Measurements from ENCODE around the gene VAT1. TPM values are rescaled to one million over a fixed set of nuclear protein-coding genes. Genes with fewer than 3 reads are reported as not detected.

Gene VAT1
- 357 and 482 TPM in 2 replicates for total RNA-seq

DNA sequence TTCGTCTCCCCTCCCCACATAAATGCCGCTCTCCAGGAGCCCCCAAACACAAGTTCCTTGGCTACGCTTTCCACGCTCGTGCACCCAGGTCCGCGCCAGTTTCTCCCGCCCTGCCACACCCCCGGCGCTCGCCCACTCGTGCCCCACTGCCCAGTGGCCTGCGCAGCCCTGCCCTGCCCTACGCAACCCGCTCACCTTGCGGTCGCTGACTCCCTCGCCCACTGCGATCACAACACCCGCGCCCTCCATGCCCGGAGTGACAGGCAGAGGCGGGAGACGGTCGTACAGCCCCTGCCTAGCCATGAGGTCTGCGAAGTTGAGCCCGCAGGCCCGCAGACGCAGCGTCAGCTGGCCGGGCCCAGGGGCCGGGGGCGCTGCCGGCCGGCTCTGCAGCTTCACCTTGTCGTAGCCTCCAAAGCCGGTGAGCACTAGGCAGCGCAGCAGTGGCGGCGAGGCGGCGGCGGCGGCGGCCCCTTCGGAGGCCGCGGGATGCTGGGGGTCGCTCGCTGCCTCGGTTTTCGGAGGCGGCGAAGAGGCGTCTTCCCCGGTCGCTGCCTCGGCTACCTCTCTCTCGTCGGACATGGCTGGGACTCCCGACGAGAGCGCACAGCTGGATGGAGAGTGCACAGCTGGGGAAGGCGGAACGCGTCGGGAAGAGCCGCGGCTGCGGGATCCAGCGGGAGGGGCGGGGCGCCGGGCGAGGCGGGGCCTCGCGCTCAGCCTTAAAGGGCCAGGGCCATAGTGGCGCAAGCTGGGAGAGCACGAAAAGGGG, at the start of gene VAT1:
Gene VAT1, minus strand, starts transcription at position 645 of the 772 bp plus-strand sequence. Its CDS starts 63 bp downstream, at position 582.

DNA sequence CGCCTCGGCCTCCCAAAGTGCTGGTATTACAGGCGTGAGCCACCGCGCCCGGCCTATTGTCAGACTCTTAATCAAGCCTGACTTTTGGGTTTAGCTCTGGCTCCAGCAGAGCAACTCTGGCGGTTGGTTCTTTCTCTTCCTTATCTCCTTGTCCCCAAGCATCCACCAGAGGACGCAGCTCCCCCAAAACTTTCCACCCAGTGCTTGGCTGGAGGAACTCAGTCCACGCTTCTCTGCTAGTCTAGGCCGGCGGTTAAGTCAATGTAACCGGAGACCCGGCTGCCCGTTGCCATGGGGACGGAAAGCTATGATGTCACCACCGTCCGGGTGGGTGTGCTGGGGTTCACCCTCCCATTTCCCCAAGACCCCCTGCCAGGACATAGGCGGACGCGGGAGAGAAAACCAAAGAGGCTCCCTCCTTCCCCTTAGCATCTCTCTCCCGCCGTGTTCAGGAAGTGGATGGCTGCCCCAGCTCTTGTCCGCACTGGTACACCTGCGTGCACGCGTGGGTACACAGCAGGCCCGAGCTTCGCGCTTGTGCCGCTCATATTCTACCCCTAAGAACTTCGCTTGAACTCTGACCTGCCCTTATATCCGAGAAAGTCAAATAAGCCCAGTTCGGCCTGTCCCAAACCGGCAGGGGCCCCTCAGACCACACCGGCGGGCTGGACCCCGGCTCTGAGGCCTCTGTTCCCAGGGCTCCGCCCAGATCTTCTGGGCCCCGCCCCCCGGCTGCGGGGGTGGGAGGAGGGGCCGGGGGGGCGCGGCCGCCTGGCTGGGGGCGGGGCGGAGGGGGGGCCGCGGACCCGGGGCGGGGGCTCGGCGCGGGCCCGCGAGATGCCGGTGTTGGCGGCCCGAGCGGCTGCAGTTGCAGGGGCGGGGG, 2.5 kb upstream of the VAT1 start, which contains the start of gene RND2:
Gene RND2, plus strand, starts transcription at position 825 of the 883 bp plus-strand sequence. CDS start 117 bp downstream, outside the sequence.

DNA sequence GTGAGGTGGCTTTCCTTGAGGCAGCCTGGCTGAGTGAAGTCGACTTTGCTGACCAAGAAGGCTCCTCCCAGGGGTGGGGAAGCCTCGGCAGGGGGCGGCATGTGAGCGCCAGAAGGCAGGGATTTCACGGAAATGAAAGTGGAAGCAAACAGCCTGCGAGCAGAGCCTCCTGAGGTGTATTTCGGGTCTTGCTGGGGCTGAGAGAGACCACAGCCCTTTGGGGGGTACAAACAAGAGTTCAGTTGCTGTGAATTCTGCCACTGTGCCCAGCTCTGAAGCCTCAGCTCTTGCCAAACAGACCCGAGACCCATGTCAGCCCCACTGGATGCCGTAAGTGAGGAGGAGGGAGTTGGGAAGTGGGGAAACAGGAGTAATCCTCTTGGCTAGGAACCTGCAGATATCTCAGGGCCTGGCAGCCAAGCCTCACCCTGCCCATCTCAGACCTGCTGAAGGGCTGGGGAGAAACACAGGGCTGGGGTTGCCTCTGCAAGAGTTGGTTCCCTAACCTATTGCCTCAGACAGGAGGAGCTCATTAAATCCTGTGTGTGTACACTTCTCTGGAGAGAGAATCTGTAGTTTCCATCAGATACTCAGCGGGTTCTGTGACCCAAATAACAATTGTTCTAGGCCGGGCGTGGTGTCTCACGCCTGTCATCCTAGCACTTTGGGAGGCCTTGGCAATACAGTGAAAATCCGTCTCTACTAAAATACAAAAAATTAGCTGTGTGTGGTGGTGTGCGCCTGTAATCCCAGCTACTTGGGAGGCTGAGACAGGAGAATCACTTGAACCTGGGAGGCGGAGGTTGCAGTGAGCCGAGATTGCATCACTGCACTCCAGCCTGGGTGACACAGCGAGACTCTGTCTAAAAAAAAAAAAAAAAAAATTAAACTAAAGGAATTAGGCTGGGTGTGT, 15.3 kb downstream of the VAT1 start, which contains the start of gene IFI35:
Gene IFI35, plus strand, starts transcription at position 146 of the 913 bp plus-strand sequence. Its CDS starts 164 bp downstream, at position 310.

DNA sequence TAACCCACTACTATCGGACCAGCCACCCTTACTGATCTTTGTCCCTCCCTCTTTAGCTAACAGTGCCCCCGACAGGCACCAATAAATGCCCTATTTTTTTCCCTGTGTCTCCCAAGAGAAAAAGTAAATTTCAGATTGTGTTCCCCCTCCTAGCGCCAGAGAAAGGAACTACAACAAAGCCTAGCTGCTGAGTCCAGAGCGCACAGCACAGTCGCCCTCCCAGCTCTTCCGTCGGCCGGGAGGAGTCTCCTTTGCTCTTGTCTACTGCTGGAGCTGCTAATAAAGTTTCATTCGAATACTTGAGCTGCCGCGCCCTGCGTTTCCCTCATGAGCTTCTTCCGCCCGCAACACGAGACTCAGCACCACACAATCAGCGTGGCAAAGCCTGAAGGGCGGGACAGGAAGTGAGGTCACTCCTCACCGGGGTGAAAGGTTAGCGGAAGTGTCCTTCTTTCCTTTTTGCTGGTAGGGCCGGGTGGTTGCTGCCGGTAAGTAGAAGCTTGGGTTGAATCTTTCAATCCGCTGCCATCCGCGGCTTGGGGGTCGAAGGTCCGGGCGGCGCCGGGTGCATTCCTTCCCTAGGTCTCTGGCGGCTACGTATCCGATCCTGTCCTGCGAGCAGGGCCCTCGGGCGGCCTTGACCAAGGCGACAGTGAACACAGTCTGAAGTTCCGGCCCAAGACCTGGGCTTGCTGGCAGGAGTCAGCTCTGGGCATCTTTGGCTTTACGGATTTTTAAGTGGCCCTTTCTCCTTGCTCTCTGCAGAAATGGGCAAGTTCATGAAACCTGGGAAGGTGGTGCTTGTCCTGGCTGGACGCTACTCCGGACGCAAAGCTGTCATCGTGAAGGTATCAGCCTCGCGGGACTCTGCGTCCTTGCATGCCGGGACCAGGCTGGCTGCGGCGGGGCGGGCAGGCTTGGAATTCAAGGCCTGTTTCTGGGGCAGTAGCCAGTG, 23.9 kb downstream of the VAT1 start, which contains the start of gene RPL27:
Gene RPL27, plus strand, starts transcription at position 436 of the 955 bp plus-strand sequence. Its CDS starts 332 bp downstream, at position 768.

DNA sequence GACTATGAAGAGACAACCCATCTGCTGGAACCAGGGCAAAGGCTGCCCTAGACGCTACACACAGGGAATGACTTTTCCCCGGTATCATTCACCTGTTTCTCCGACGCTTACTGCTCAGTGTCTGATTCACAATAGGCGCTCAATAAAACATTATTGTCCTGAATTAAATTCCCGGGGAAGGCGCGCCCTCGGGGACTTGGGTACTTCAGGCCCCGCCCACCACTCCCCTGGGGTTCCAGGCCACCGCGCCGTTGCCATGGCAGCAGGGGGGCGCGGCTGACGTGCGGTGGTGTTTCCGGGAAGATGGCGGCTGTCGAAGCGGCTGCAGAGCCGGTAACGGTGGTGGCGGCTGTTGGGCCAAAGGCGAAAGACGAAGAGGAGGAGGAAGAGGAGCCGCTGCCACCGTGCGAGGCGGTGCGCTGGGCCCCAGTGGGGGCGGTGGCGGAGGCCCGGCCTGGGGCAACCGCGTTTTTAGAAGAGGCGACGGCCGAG, 41.9 kb downstream of the VAT1 start, which contains the start of gene RUNDC1:
Gene RUNDC1, plus strand, starts transcription at position 292 of the 492 bp plus-strand sequence. Its CDS starts 12 bp downstream, at position 304.

DNA sequence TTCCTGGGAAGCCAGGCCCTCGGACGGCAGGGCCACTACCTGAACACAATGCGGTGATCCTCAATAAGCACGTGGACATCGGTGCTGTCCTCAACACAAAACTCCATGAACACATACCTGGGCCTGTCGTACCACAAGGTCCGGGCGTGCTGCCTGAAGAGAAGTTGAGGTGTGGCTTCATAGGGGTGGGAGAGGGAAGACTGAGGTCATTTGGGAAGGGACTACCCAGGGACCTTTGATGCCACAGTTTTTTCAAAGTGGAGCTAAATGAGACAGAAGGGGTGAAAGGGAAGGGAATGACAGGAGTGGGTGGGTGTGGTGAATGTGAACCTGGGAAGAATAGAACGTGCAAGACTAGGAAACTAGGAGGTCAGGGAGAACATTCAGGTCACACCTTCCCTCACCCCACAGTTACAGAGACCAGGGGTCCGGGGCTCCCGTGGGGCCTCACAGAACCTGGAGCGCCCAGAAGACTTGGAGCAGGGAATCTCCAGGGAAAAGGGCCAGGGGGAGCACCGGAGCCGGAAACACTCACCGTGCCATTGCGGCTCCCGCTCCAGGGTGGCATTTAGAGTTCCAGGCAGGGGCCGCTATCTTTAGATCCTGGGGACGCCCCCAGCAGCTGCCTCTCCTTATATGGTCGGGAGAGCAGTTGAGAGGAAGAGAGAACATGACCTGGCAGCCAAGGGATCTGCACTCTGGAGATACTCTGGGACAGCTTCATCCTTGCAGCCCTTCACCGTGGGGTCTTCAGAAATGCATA, 42.5 kb downstream of the VAT1 start, which contains the start of gene PTGES3L:
Gene PTGES3L, minus strand, starts transcription at position 570 of the 763 bp plus-strand sequence. Its CDS starts 27 bp downstream, at position 543.

Other genes starting within 250 kb of the VAT1 start
- gene VPS25, start 248.9 kb downstream of the VAT1 start, total RNA-seq, result 40.2 and 46.8 TPM in 2 replicates
- under 0.01 TPM in 1 of 2 replicates, not detected in the other for gene WNK4, start 241.8 kb downstream of the VAT1 start, total RNA-seq
- 38.1 and 48.7 TPM in 2 replicates for gene COA3, start 223.7 kb downstream of the VAT1 start, total RNA-seq
- gene CNTD1, start 223.5 kb downstream of the VAT1 start, total RNA-seq, result not detected in 2 replicates
- 74.4 and 81.3 TPM in 2 replicates for gene BECN1, start 198.1 kb downstream of the VAT1 start, total RNA-seq
- gene PSME3, start 189.0 kb downstream of the VAT1 start, total RNA-seq, result 79.7 and 83.1 TPM in 2 replicates
- gene AOC2, start 177.8 kb downstream of the VAT1 start, total RNA-seq, result 0.73 and 1.3 TPM in 2 replicates
- under 0.01 TPM in 1 of 2 replicates, not detected in the other for gene AOC3, start 171.2 kb downstream of the VAT1 start, total RNA-seq
- gene G6PC1, start 121.6 kb downstream of the VAT1 start, total RNA-seq, result not detected in 2 replicates
- gene AARSD1, start 57.9 kb downstream of the VAT1 start, total RNA-seq, result 15.3 and 16.4 TPM in 2 replicates
- gene PTGES3L, start 42.3 kb downstream of the VAT1 start, total RNA-seq, result not detected in 2 replicates
- 10.8 and 13.3 TPM in 2 replicates for gene RUNDC1, start 41.8 kb downstream of the VAT1 start, total RNA-seq
- 404 and 600 TPM in 2 replicates for gene RPL27, start 24.0 kb downstream of the VAT1 start, total RNA-seq
- gene IFI35, start 15.6 kb downstream of the VAT1 start, total RNA-seq, result 69.8 and 71.7 TPM in 2 replicates
- 0.32 and 0.49 TPM in 2 replicates for gene RND2, start 2.8 kb upstream of the VAT1 start, total RNA-seq
- 6.4 and 8.3 TPM in 2 replicates for gene BRCA1, start 103.0 kb upstream of the VAT1 start, total RNA-seq
- 147 and 154 TPM in 2 replicates for gene NBR1, start 148.8 kb upstream of the VAT1 start, total RNA-seq
- 10.5 and 13.7 TPM in 2 replicates for gene TMEM106A, start 189.5 kb upstream of the VAT1 start, total RNA-seq
- gene CCDC200, start 206.2 kb upstream of the VAT1 start, total RNA-seq, result not detected in 2 replicates
- gene RNU2-1, start 211.6 kb upstream of the VAT1 start, total RNA-seq, result not detected in 2 replicates